HepG2 (cell line): ENCODE results near the gene MLLT1.

ENCODE experiments used
- RAD21 ChIP-seq: fragments of 450-650 bp; formaldehyde crosslinking; IDR thresholded peaks from 2 replicates; pipeline ENCODE4 v1.5.0; 2020; ENCODE audit warnings: mild to moderate bottlenecking
- ZBTB7A ChIP-seq: sonication (generic); formaldehyde crosslinking; IDR thresholded peaks from 2 replicates; pipeline ENCODE4 v1.8.0; 2022; ENCODE audit warnings: mild to moderate bottlenecking, missing genetic modification reagents
- ZNF232 ChIP-seq: sonication (generic); formaldehyde crosslinking; IDR thresholded peaks from 2 replicates; pipeline ENCODE4 v1.4.0; 2020; ENCODE audit warnings: missing genetic modification reagents, borderline replicate concordance
- ZNF329 ChIP-seq: sonication (generic); formaldehyde crosslinking; IDR thresholded peaks from 2 replicates; pipeline ENCODE4 v1.9.0; 2021; ENCODE audit warnings: low read depth, mild to moderate bottlenecking, missing genetic modification reagents
- TF ChIP-seq, protein P1 (sequence below): sonication (generic); formaldehyde crosslinking; IDR thresholded peaks from 2 replicates; pipeline ENCODE4 v1.5.0; 2020; ENCODE audit warnings: mild to moderate bottlenecking, missing genetic modification reagents, moderate library complexity

DNA sequence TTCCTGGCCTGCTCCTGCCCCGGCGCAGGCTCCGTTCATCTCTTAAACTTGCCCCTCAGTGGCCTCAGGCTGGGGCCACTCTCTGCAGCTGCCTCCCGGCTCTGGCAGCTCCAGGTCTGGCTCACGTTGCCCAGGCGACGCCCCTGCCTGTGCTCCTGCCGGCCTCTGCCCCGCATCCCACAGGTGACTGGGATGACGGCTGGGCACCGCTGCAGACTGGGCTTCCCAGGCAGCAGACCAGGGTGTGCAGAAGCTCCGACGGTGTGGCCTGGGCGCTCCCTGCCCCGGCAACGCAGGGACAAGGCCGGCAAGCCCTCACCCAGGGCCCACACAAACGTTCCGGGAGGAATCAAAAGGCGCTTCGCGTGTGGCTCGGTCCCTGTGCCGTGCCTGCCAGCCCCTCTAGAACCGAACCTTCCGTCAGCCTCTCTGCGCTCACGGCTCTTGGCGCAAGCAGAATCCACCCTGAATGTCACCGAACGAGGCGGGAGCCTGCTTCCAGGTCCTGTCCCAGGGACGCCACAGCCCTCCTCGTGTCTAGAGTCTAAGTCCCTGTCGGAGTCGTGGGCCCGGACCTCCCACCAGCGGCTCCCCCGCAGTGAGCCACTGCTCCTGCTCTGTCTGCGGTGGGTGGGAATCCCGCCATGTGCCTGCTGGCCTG, 64.8 kb downstream of the MLLT1 start:
- no peak for TF ChIP-seq ZNF232 (CRISPR knock-in tag)
- no peak for TF ChIP-seq ZBTB7A (CRISPR knock-in tag)
- TF ChIP-seq, protein P1, sequence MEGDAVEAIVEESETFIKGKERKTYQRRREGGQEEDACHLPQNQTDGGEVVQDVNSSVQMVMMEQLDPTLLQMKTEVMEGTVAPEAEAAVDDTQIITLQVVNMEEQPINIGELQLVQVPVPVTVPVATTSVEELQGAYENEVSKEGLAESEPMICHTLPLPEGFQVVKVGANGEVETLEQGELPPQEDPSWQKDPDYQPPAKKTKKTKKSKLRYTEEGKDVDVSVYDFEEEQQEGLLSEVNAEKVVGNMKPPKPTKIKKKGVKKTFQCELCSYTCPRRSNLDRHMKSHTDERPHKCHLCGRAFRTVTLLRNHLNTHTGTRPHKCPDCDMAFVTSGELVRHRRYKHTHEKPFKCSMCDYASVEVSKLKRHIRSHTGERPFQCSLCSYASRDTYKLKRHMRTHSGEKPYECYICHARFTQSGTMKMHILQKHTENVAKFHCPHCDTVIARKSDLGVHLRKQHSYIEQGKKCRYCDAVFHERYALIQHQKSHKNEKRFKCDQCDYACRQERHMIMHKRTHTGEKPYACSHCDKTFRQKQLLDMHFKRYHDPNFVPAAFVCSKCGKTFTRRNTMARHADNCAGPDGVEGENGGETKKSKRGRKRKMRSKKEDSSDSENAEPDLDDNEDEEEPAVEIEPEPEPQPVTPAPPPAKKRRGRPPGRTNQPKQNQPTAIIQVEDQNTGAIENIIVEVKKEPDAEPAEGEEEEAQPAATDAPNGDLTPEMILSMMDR = no peak
- TF ChIP-seq ZNF329 = no peak
- no peak for TF ChIP-seq RAD21 (CRISPR knock-in tag)
